ENCODE data around the gene GABRD. TPM values are rescaled to one million over a fixed set of nuclear protein-coding genes. Genes with fewer than 3 reads are reported as not detected.

Gene GABRD
- total RNA-seq, 1 donor from 2014 or later = 2.5 TPM

GRCh38 chr1:2056955-2057590 lies 37.9 kb downstream of the GABRD start:
- H3K36me3 Mint-ChIP-seq (ENCODE audit: unreplicated experiment) = no peaks in the 10 kb centered on the region
- TF ChIP-seq CTCF (IDR thresholded peaks at IDR 0.05; ENCODE audit: partially characterized antibody, unreplicated experiment) = no peak

GRCh38 chr1:2059290-2059953 lies 40.3 kb downstream of the GABRD start:
- H3K36me3 Mint-ChIP-seq (ENCODE audit: unreplicated experiment) = peaks cover 5% of the 10 kb centered on the region
- peaks cover 4% of the 10 kb centered on the region for H3K27me3 Mint-ChIP-seq (ENCODE audit: unreplicated experiment)

More at GRCh38 chr1:2056955-2057590, 37.9 kb downstream of the GABRD start:
- DNase-seq = no peak
- Mint-ChIP-seq H3K4me1 (ENCODE audit: low read depth, unreplicated experiment) (no peaks in the 10 kb centered on the region), H3K4me3 (ENCODE audit: unreplicated experiment) (no peak overlapping the region), H3K9me3 (ENCODE audit: unreplicated experiment) (peaks cover 2% of the 10 kb centered on the region), H3K27ac (ENCODE audit: unreplicated experiment) (no peak overlapping the region), H3K27me3 (ENCODE audit: unreplicated experiment) (peaks cover 6% of the 10 kb centered on the region)

GRCh38 chr1:2060072-2060471 lies 40.9 kb downstream of the GABRD start:
- Mint-ChIP-seq H3K4me1 (ENCODE audit: low read depth, unreplicated experiment) (no peaks in the 10 kb centered on the region), H3K9me3 (ENCODE audit: unreplicated experiment) (peaks cover 2% of the 10 kb centered on the region), H3K36me3 (ENCODE audit: unreplicated experiment) (peaks cover 8% of the 10 kb centered on the region), H3K27ac (ENCODE audit: unreplicated experiment) (no peak overlapping the region), H3K4me3 (ENCODE audit: unreplicated experiment) (no peak overlapping the region), H3K27me3 (ENCODE audit: unreplicated experiment) (peaks cover 4% of the 10 kb centered on the region)
- no peak for DNase-seq
- TF ChIP-seq CTCF (IDR thresholded peaks at IDR 0.05; ENCODE audit: partially characterized antibody, unreplicated experiment) = no peak

More at GRCh38 chr1:2059290-2059953, 40.3 kb downstream of the GABRD start:
- no peak for TF ChIP-seq CTCF (IDR thresholded peaks at IDR 0.05; ENCODE audit: partially characterized antibody, unreplicated experiment)
- no peak for DNase-seq
- H3K4me1 Mint-ChIP-seq (ENCODE audit: low read depth, unreplicated experiment) = no peaks in the 10 kb centered on the region
- no peak overlapping the region for H3K4me3 Mint-ChIP-seq (ENCODE audit: unreplicated experiment)
- H3K9me3 Mint-ChIP-seq (ENCODE audit: unreplicated experiment) = peaks cover 2% of the 10 kb centered on the region
- H3K27ac Mint-ChIP-seq (ENCODE audit: unreplicated experiment) = no peak overlapping the region

GRCh38 chr1:2060535-2060934 lies 41.4 kb downstream of the GABRD start:
- no peak for DNase-seq
- Mint-ChIP-seq H3K27ac (ENCODE audit: unreplicated experiment) (no peak overlapping the region), H3K27me3 (ENCODE audit: unreplicated experiment) (peaks cover 4% of the 10 kb centered on the region), H3K4me1 (ENCODE audit: low read depth, unreplicated experiment) (no peaks in the 10 kb centered on the region), H3K9me3 (ENCODE audit: unreplicated experiment) (peaks cover 5% of the 10 kb centered on the region), H3K36me3 (ENCODE audit: unreplicated experiment) (peaks cover 10% of the 10 kb centered on the region), H3K4me3 (ENCODE audit: unreplicated experiment) (no peak overlapping the region)
- TF ChIP-seq CTCF (IDR thresholded peaks at IDR 0.05; ENCODE audit: partially characterized antibody, unreplicated experiment) = no peak

All from glutamatergic neuron (in vitro differentiated cells).